GM23248 (cell line): ENCODE results near the gene HELZ2.

Experiments used
- EZH2 ChIP-seq: fragments of 200-600 bp; sonication (generic); IDR thresholded peaks from 2 replicates; pipeline ENCODE4 v1.6.1; 2018; ENCODE audit warnings: antibody characterized with exemption, mild to moderate bottlenecking; ENCODE audit not compliant: insufficient read depth, poor library complexity, severe bottlenecking
- EZH2phosphoT487 ChIP-seq: fragments of 200-600 bp; sonication (generic); IDR thresholded peaks from 2 replicates; pipeline ENCODE4 v1.6.1; 2018; ENCODE audit warnings: antibody characterized with exemption, moderate library complexity, mild to moderate bottlenecking, low read depth; ENCODE audit not compliant: insufficient read depth

- TF ChIP-seq EZH2, result no peak
- TF ChIP-seq EZH2phosphoT487, result no peak
Measured at GRCh38 chr20:63578224-63579016, 4.4 kb upstream of the HELZ2 start.
